ENCODE data around the gene CRTAC1.
A peak's percentile ranks its signal among the peaks of the same experiment; 100 is the strongest.

Gene CRTAC1

DNA sequence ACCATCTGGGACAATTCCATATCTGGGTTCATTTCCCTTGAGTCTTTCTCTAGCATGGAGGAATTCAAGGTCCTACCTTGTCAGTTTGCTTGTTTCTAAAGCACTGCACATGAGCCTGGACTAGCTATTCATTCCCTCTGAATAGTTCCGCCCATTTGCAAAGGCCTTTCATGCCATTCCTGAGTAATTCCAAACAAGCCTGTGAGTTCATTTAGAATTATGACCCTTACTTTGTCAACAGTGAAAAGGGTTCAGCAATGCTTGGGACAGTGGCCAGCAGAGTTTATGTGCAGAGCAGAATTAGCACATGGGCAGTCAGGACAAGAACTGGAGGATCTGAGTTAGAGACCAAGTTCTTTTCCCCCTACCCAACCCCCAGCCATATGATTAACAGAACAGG, 27.9 kb upstream of the CRTAC1 start:
- H3K4me3 ChIP-seq (ENCODE audit: low read depth, low read length) = no peak overlapping the region
- no peaks in the 10 kb centered on the region for H3K36me3 ChIP-seq (ENCODE audit: control insufficient read depth, insufficient read depth, low read length)
- H3K79me2 ChIP-seq = no peaks in the 10 kb centered on the region
- H3K27me3 ChIP-seq (ENCODE audit: control insufficient read depth, insufficient read depth, low read length) = no peaks in the 10 kb centered on the region
- no peak overlapping the region for H3K9ac ChIP-seq
- no peaks in the 10 kb centered on the region for H3K9me3 ChIP-seq (ENCODE audit: control insufficient read depth, low read length)
- H2AFZ ChIP-seq = no peak overlapping the region
- TF ChIP-seq, protein P1, sequence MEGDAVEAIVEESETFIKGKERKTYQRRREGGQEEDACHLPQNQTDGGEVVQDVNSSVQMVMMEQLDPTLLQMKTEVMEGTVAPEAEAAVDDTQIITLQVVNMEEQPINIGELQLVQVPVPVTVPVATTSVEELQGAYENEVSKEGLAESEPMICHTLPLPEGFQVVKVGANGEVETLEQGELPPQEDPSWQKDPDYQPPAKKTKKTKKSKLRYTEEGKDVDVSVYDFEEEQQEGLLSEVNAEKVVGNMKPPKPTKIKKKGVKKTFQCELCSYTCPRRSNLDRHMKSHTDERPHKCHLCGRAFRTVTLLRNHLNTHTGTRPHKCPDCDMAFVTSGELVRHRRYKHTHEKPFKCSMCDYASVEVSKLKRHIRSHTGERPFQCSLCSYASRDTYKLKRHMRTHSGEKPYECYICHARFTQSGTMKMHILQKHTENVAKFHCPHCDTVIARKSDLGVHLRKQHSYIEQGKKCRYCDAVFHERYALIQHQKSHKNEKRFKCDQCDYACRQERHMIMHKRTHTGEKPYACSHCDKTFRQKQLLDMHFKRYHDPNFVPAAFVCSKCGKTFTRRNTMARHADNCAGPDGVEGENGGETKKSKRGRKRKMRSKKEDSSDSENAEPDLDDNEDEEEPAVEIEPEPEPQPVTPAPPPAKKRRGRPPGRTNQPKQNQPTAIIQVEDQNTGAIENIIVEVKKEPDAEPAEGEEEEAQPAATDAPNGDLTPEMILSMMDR (IDR thresholded peaks at IDR 0.05) = no peak
- no peaks in the 10 kb centered on the region for H3K4me1 ChIP-seq
- H3K27ac ChIP-seq = no peak overlapping the region
- no peak overlapping the region for H3K4me2 ChIP-seq (ENCODE audit: low read length)

DNA sequence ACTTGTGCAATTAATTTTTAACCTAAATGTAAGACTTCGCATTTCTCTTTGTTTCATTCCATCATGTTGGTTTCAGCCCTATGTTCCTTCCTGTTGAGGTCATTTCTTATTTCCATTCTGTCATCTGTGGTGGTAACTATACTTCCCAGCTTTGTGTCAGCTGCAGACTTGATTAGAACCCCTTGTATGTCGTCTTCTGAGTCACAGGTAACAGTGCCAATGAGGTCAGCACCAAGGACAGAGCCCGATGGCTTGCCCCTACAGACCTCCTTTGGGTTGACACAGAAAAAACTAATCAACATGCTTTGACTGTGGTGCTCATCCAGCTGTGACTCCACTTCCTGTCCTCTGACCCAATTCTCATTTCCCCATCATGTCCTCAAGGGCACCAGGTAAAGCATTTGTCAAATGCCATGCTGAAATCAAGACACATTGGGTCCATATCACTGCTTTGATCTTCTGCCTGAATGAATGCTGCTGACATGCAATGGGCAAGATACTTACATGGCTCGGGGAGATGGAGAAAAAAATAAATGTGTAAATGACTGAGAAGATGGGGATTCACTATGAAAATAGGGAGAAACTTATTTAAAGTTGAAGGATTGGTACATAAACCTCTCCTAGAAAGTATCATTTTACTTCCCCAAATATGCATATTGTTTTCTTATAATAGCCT, 25.6 kb upstream of the CRTAC1 start:
- TF ChIP-seq, protein P1 (IDR thresholded peaks at IDR 0.05) = no peak
- H3K79me2 ChIP-seq = no peaks in the 10 kb centered on the region
- H3K9ac ChIP-seq = no peak overlapping the region
- no peaks in the 10 kb centered on the region for H3K9me3 ChIP-seq (ENCODE audit: control insufficient read depth, low read length)
- H3K27me3 ChIP-seq (ENCODE audit: control insufficient read depth, insufficient read depth, low read length) = no peaks in the 10 kb centered on the region
- H2AFZ ChIP-seq = no peak overlapping the region
- no peaks in the 10 kb centered on the region for H3K36me3 ChIP-seq (ENCODE audit: control insufficient read depth, insufficient read depth, low read length)
- H3K27ac ChIP-seq = no peak overlapping the region
- no peaks in the 10 kb centered on the region for H3K4me1 ChIP-seq
- no peak overlapping the region for H3K4me2 ChIP-seq (ENCODE audit: low read length)
- H3K4me3 ChIP-seq (ENCODE audit: low read depth, low read length) = no peak overlapping the region

DNA sequence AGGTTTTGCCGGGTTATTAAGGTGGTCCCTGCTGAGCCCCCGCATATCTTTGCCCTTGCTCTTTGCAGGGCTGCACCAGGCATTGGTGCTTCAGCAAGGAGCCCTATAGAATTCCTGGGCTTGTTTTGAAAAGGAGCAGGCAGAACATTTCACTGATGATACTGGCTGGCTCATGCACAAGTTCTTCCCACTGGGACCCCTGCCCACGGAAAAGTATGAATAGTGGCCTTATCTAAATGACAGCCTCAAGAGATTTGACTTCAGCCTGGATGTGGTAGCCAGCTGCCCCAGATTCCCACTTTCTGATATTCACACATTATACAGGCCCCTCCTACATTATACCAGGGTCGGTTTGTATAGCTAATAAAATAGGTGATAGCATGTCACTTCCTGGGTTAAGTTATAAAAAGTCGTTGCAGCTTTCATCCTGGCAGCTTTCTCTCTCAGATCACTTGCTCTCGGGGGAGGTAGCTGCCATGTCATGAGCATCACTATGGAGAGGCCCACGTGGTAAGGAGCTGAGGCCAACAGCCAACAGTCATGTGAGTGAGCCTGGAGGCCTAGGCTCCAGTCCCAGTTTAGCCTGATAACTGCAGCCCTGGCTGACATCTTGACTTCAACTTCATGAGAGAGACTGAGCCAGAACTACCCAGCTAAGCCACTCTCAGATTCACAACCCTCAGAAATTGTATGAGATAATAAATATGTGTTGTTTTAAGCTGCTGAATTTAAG, 16.8 kb upstream of the CRTAC1 start:
- no peaks in the 10 kb centered on the region for H3K79me2 ChIP-seq
- no peaks in the 10 kb centered on the region for H3K36me3 ChIP-seq (ENCODE audit: control insufficient read depth, insufficient read depth, low read length)
- no peak overlapping the region for H3K27ac ChIP-seq
- H3K27me3 ChIP-seq (ENCODE audit: control insufficient read depth, insufficient read depth, low read length) = no peaks in the 10 kb centered on the region
- H3K4me1 ChIP-seq = no peaks in the 10 kb centered on the region
- no peak overlapping the region for H3K4me2 ChIP-seq (ENCODE audit: low read length)
- TF ChIP-seq, protein P1 (IDR thresholded peaks at IDR 0.05) = no peak
- H3K9ac ChIP-seq = no peak overlapping the region
- no peaks in the 10 kb centered on the region for H3K9me3 ChIP-seq (ENCODE audit: control insufficient read depth, low read length)
- no peak overlapping the region for H2AFZ ChIP-seq
- no peak overlapping the region for H3K4me3 ChIP-seq (ENCODE audit: low read depth, low read length)

DNA sequence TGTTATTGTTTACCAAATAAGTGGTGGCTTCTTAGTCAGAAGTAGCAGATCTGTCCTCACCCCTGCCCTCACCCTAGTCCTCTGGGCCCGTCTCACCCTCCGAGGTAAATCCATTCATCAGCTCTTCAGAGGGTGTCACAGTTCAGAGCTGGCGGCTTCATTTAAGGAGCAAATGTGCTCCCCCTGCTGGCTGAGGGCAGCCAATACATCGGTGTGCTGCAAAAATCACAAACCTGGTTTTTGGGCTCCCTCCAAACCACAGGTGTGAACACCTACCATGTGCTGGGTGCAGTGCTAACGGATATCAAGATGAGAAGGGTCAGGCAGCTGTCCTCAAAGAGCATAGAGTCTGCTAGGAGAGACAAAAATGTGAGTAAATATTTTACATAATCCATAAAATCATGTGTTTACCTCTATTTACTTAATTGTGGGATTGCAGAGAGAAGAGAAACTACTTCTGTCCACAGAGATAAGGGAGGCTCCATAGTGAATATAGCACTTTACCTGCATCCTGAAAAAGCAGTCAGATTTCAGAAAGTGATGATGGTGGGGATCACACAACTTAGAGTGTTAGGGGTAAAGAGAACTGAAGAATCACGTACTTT, 15.5 kb upstream of the CRTAC1 start:
- TF ChIP-seq, protein P1 (IDR thresholded peaks at IDR 0.05) = peak; percentile 91
- no peak overlapping the region for H2AFZ ChIP-seq

More for the DNA sequence above, 15.5 kb upstream of the CRTAC1 start:
- H3K4me3 ChIP-seq (ENCODE audit: low read depth, low read length) = no peak overlapping the region
- no peaks in the 10 kb centered on the region for H3K36me3 ChIP-seq (ENCODE audit: control insufficient read depth, insufficient read depth, low read length)
- H3K9ac ChIP-seq = no peak overlapping the region
- H3K27me3 ChIP-seq (ENCODE audit: control insufficient read depth, insufficient read depth, low read length) = no peaks in the 10 kb centered on the region
- no peaks in the 10 kb centered on the region for H3K79me2 ChIP-seq
- H3K4me1 ChIP-seq = no peaks in the 10 kb centered on the region
- no peaks in the 10 kb centered on the region for H3K9me3 ChIP-seq (ENCODE audit: control insufficient read depth, low read length)
- no peak overlapping the region for H3K27ac ChIP-seq
- H3K4me2 ChIP-seq (ENCODE audit: low read length) = no peak overlapping the region
